T-cell (primary cell): ENCODE measurements around the gene PTDSS2. TPM values are rescaled to one million over a fixed set of nuclear protein-coding genes. Genes with fewer than 3 reads are reported as not detected.

Experiments used
- ATAC-seq, 4 experiments: fragments of 200-7000 bp in 3 of 4; fragments of 150-1000 bp in 1 of 4; cut with Tn5 transposase; replicated peaks in 1 of 4; 1 replicate in 3 of 4; 2 replicates in 1 of 4; pipeline ENCODE4 v1.10.0; 2021; ENCODE audit warnings: moderate library complexity in 3 of 4, mild to moderate bottlenecking in 2 of 4, moderate number of reproducible peaks in 1 of 4
- CTCF ChIA-PET, 2 donors: fragments of 300-600 bp; sonication (Branson Sonifier 250); formaldehyde crosslinking; loops; one replicate each; lab custom pipeline; 2022; ENCODE audit warnings: antibody characterized with exemption in 2 of 2; lab: Charles Lee
- POLR2A ChIA-PET, 2 donors: fragments of 300-600 bp; sonication (Branson Sonifier 250); formaldehyde crosslinking; loops; one replicate each; lab custom pipeline; 2022; ENCODE audit warnings: antibody characterized with exemption in 2 of 2; lab: Charles Lee
- DNase-seq, 35 experiments: peaks; one replicate each; pipeline versions ENCODE4 v3.0.0 to v3.0.0-alpha.2; 2013 to 2023
- H3K27ac ChIP-seq: one replicate; pipeline ENCODE4 v1.5.1; 2013; ENCODE audit warnings: low read length
- H3K27me3 ChIP-seq, 2 experiments: replicated peaks in 1 of 2; 1 replicate in 1 of 2; 2 replicates in 1 of 2; pipeline versions ENCODE4 v1.6.1 to v1.7.0; 2013; ENCODE audit warnings: low read length in 1 of 2, mixed read lengths in 1 of 2; ENCODE audit not compliant: control insufficient read depth in 2 of 2, insufficient read depth in 2 of 2; ENCODE audit errors: extremely low read depth in 1 of 2
- H3K36me3 ChIP-seq, 2 donors: 1 replicate in 1 of 2; 2 replicates in 1 of 2; pipeline versions ENCODE4 v1.6.1 to v1.7.0; 2013; ENCODE audit warnings: low read length in 1 of 2; ENCODE audit not compliant: control insufficient read depth in 2 of 2, insufficient read depth in 1 of 2; ENCODE audit errors: extremely low read depth in 1 of 2
- H3K4me1 ChIP-seq, 2 experiments: 1 replicate in 1 of 2; 2 replicates in 1 of 2; pipeline versions ENCODE4 v1.6.1 to v1.7.0; 2013; ENCODE audit warnings: low read length in 2 of 2, mixed read lengths in 1 of 2; ENCODE audit not compliant: insufficient read depth in 2 of 2, control insufficient read depth in 1 of 2; ENCODE audit errors: extremely low read depth in 1 of 2
- H3K4me3 ChIP-seq, 2 donors: 1 replicate in 1 of 2; 2 replicates in 1 of 2; pipeline versions ENCODE4 v1.5.1 to v1.7.0; 2013; ENCODE audit warnings: mild to moderate bottlenecking in 2 of 2, low read length in 1 of 2, moderate library complexity in 1 of 2; ENCODE audit not compliant: control insufficient read depth in 1 of 2; ENCODE audit errors: extremely low read depth in 1 of 2
- H3K9me3 ChIP-seq: 2 replicates; pipeline ENCODE4 v1.7.0; 2013
- H3K27ac Mint-ChIP-seq, 2 donors: one replicate each; pipeline ENCODE4 v1.8.0; 2020 to 2021; ENCODE audit warnings: mild to moderate bottlenecking in 2 of 2, mixed read lengths in 2 of 2
- H3K27me3 Mint-ChIP-seq, 2 donors: one replicate each; pipeline ENCODE4 v1.8.0; 2021 to 2022; ENCODE audit warnings: mixed read lengths in 2 of 2
- H3K36me3 Mint-ChIP-seq: one replicate; pipeline ENCODE4 v1.8.0; 2021; ENCODE audit warnings: mixed read lengths
- H3K4me1 Mint-ChIP-seq, 3 donors: one replicate each; pipeline ENCODE4 v1.8.0; 2020 to 2022; ENCODE audit warnings: mixed read lengths in 3 of 3, mild to moderate bottlenecking in 1 of 3
- H3K4me3 Mint-ChIP-seq, 3 donors: one replicate each; pipeline ENCODE4 v1.8.0; 2020 to 2022; ENCODE audit warnings: mild to moderate bottlenecking in 3 of 3, mixed read lengths in 3 of 3, moderate library complexity in 3 of 3
- H3K9me3 Mint-ChIP-seq, 3 donors: one replicate each; pipeline ENCODE4 v1.8.0; 2020 to 2022; ENCODE audit warnings: mixed read lengths in 3 of 3
- WGBS: methylation state at CpG from one replicate; pipeline ENCODE4 v1.1.5; 2013; ENCODE audit warnings: missing lambda C conversion rate; ENCODE audit not compliant: insufficient coverage; 5-methylcytosine and 5-hydroxymethylcytosine counted together
- total RNA-seq, 35 experiments: library from RNA in 6 of 35; stranded (reverse) in 6 of 35; fragments of 120-200 nt in 1 of 35; gene quantifications; one replicate each; pipeline versions ENCODE4 v1.2.1 to v1.2.4 and lab custom pipeline; 2013 to 2026

Gene PTDSS2
- total RNA-seq, 5 donors from 2014 or later (not counting 1 experiment from before 2014, with no cell fraction given), result 22.4 to 33.5 (median 28.7) TPM

DNA sequence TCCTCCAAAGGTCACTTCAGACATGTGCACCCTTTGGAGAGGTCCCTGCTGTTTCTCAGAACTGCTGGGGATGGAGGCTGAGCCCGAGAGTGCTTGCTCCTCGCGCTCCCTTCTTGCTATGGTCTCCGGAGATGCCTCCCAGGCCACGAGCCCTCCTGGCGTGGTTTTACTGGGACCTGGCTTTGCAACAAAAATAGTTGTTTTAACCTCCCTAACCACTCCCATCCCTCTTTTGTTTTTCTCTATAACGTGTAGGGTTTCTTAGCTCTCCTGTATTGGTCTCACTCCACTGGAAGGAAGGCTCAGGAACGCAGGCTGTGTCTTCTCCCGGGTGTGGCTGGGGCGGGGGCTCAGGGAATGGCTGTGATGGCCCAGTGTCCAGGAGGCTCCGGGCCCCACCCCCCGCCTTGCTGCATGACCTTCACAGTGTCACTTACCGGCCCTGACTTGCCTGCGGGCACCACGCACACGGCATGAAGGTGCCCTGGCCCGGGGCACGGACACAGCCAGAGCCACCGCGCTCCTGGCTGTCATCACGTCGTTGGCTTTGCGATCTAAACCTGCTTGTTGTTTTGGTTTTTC, 5.6 kb downstream of the PTDSS2 start:
- ATAC-seq, result no peak
- H3K36me3 ChIP-seq, result peaks cover 9 to 20% of the 10 kb centered on the region in 2 donors
- H3K9me3 ChIP-seq, result no peaks in the 10 kb centered on the region
- Mint-ChIP-seq H3K9me3 (no peaks in the 10 kb centered on the region), H3K4me1 (peaks cover 36 to 44% (median 41%) of the 10 kb centered on the region in 3 donors), H3K27me3 (no peaks in the 10 kb centered on the region), H3K36me3 (peaks cover 12% of the 10 kb centered on the region), H3K4me3 (no peak overlapping the region), H3K27ac (peak overlapping the region; percentile 23 to 82)
- H3K4me3 ChIP-seq, result no peak overlapping the region
- ChIA-PET POLR2A (interaction anchor here in 1 of 2 donors (0.7 kb wide), 1 partner anchor 100 kb away, joined by 4 read pairs; no protein-coding TSS in a partner anchor), CTCF (interaction anchor here in 1 of 2 donors (0.7 kb wide), 2 partner anchors 57 to 185 kb away, joined by 3 to 4 read pairs; no protein-coding TSS in a partner anchor)
- no peak for DNase-seq
- peaks cover 11 to 41% of the 10 kb centered on the region in 2 experiments for H3K4me1 ChIP-seq
- no peaks in the 10 kb centered on the region for H3K27me3 ChIP-seq
- peak overlapping the region; percentile 15 for H3K27ac ChIP-seq
- WGBS, result 92% methylated on average over 11 of the region's 23 CpGs

DNA sequence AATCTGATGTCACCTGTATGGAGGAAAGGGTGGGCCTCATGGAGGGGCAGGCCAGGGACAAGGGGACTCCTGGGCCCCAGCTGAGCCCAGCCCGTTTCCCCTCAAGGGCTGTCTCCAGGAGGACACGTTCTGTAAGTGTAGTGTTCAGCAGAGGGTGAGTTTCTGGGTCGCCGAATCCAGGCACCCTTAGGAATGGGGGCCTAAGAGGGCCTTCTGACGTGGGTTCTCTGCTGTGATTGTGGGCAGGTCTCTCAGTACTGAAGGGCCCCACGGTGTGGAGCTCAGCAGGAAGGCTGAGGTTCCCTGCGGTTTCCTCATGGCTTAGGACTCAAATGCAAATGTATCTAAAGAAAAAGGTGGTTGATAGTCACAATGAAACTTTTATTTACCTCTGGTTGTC, 6.5 kb downstream of the PTDSS2 start:
- Histone ChIP-seq H3K9me3 (no peaks in the 10 kb centered on the region), H3K4me1 (peaks cover 6 to 32% of the 10 kb centered on the region in 2 experiments), H3K27ac (peak overlapping the region; percentile 15), H3K27me3 (no peaks in the 10 kb centered on the region), H3K4me3 (peak overlapping the region in 1 of 2 donors; percentile 39), H3K36me3 (peaks cover 9 to 26% of the 10 kb centered on the region in 2 donors)
- H3K4me3 Mint-ChIP-seq, result peak overlapping the region; percentile 32 to 78 (median 32)
- DNase-seq (peak in 28 of 35 experiments; percentile 20 to 69 (median 42)), ATAC-seq (peak; percentile 73 to 93 (median 88))
- 18% methylated on average over 6 of the region's 7 CpGs for WGBS
- no peaks in the 10 kb centered on the region for H3K9me3 Mint-ChIP-seq
- peaks cover 29 to 37% (median 34%) of the 10 kb centered on the region in 3 donors for H3K4me1 Mint-ChIP-seq
- POLR2A ChIA-PET, result interaction anchor here in 1 of 2 donors (0.6 kb wide), 1 partner anchor 17 kb away, joined by 6 read pairs; no protein-coding TSS in a partner anchor
- peak overlapping the region; percentile 82 to 93 for H3K27ac Mint-ChIP-seq
- H3K36me3 Mint-ChIP-seq, result peaks cover 12% of the 10 kb centered on the region
- H3K27me3 Mint-ChIP-seq, result no peaks in the 10 kb centered on the region
- CTCF ChIA-PET, result no interaction called here

DNA sequence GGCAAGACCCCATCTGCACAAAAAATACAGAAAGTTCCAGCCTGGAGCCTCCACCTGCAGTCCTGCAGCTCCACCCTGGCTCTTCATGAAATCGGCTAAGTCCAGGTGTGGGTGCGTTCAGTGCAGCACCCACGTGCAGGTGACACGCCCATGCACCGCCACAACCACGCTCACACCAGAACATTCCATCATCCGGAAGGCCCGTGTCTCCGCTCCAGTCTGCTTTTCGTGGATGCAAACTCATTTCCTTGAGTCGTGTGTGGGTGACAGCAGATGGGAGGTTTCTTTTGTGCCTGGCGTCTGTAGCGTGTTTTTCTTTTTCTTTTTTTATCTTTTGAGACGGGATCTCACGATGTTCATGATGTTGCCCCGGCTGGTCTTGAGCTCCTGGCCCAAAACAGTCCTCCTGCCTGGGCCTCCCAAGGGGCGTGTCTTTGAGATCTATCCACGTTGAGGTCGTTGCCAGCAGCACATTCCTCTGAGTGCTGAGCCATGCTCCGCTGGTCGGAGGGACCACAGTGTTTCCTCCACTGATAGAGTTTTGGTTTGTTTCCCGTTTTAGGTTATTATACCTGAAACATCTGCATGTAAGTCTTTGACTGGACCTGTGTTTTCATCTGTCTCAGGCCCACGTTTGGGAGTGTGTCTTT, 7.2 kb downstream of the PTDSS2 start:
- H3K36me3 ChIP-seq, result peaks cover 11 to 28% of the 10 kb centered on the region in 2 donors
- H3K27ac Mint-ChIP-seq, result peak overlapping the region; percentile 82 to 93
- H3K4me3 Mint-ChIP-seq, result peak overlapping the region; percentile 32 to 78 (median 32)
- ATAC-seq (peak; percentile 52 to 61 (median 61)), DNase-seq (peak in 3 of 35 experiments; percentile 13 to 36 (median 25))
- H3K27me3 Mint-ChIP-seq, result no peaks in the 10 kb centered on the region
- POLR2A ChIA-PET, result interaction anchor here in 1 of 2 donors (0.6 kb wide), 1 partner anchor 17 kb away, joined by 6 read pairs; no protein-coding TSS in a partner anchor
- peak overlapping the region; percentile 15 for H3K27ac ChIP-seq
- no peaks in the 10 kb centered on the region for H3K27me3 ChIP-seq
- H3K9me3 Mint-ChIP-seq, result no peaks in the 10 kb centered on the region
- no peaks in the 10 kb centered on the region for H3K9me3 ChIP-seq
- H3K36me3 Mint-ChIP-seq, result peaks cover 12% of the 10 kb centered on the region
- H3K4me3 ChIP-seq, result peak overlapping the region in 1 of 2 donors; percentile 39
- CTCF ChIA-PET, result no interaction called here
- H3K4me1 Mint-ChIP-seq, result peaks cover 27 to 35% (median 32%) of the 10 kb centered on the region in 3 donors
- H3K4me1 ChIP-seq, result peaks cover 6 to 29% of the 10 kb centered on the region in 2 experiments
- 46% methylated on average over 9 of the region's 23 CpGs for WGBS

DNA sequence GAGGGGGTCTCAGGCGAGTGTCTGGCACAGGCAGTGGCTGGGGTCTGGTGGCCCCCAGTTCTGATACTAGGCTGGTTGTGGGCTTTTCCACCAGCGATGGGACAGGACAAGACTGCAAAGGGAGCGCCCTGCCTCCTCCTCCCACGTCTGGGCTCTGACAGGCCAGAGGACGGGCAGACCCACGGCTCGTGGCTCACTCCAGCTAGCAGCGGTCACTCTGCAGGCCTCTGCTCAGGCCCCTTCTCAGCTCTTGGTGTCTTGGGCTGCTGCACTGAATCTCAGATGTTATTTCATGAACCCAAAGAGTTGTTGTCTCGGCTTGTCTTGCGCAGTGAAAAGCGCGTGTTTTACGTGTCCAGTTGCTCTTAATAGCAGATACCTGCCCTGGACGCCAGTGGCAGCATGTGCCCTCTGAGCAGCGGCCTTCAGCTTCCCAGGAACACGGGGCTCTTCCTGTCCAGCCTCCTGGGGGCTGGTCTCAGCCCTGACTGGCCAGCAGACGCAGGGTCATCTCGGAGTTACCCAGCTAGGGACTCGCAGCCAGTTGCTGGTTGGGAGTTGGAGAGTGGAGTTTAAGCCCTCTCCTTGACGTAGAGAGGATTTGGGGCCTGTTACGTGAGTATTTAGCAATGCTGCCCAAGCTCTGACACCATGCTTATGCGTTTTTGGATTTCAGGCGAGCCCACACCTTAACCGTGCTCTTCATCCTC, 9.6 kb downstream of the PTDSS2 start:
- H3K27ac ChIP-seq, result no peak overlapping the region
- CTCF ChIA-PET, result no interaction called here
- ATAC-seq, result no peak

DNA sequence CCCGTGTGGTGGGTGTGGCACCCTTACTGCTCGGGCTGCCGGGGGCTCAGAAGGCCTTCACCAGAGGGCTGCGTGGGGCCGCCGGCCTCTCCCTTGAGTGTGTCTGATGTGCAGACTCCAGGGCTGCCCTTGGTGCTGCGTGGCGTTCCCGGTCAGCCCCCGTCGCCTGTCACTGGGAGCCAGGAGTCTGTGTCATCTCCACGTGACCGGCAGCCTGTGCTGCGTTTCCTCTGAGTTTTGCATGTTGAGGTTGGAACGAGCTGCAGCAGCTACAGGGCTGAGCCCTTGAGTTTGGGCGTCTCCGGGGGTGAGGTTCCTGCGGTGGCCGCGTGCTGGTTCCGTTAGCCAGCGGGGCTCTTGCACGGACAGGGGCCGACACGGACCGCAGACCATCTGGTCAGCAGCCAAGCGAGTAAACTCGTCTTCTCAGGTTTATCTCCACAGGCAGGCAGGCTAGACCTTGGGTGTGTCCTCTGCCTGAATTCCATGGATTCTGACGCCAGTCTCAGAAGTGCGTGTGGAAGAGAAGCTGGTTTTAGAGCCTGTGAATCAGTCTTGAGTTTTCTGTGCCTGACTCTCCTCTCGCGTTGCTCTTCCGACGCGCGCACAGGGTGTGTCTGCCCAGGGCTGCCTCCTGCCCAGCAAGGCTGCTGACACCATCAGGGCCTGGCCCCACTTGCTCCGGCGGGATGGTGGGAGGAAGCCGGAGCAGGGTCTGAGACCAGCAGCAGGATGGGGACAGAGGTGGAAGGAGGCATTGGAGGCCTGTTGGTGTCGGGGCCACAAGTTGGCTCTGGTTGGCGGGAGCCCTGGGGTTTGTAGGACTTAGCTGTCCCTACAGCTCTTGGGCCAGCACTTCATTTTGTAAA, 10.5 kb downstream of the PTDSS2 start:
- Mint-ChIP-seq H3K4me1 (peaks cover 22 to 24% (median 24%) of the 10 kb centered on the region in 3 donors), H3K27me3 (no peaks in the 10 kb centered on the region), H3K27ac (no peak overlapping the region), H3K36me3 (peaks cover 4% of the 10 kb centered on the region), H3K9me3 (no peaks in the 10 kb centered on the region), H3K4me3 (no peak overlapping the region)
- H3K36me3 ChIP-seq, result peaks cover 8 to 13% of the 10 kb centered on the region in 2 donors
- POLR2A ChIA-PET, result no interaction called here
- ATAC-seq, result no peak
- no peaks in the 10 kb centered on the region for H3K27me3 ChIP-seq
- peaks cover 6 to 24% of the 10 kb centered on the region in 2 experiments for H3K4me1 ChIP-seq
- H3K4me3 ChIP-seq, result no peak overlapping the region
- DNase-seq, result no peak
- H3K27ac ChIP-seq, result no peak overlapping the region
- CTCF ChIA-PET, result no interaction called here
- 96% methylated on average over 39 of the region's 41 CpGs for WGBS
- no peaks in the 10 kb centered on the region for H3K9me3 ChIP-seq

More for the DNA sequence above, 9.6 kb downstream of the PTDSS2 start:
- DNase-seq, result no peak
- H3K4me1 ChIP-seq, result peaks cover 6 to 29% of the 10 kb centered on the region in 2 experiments
- H3K27me3 ChIP-seq, result no peaks in the 10 kb centered on the region
- H3K36me3 ChIP-seq, result peaks cover 8 to 13% of the 10 kb centered on the region in 2 donors
- POLR2A ChIA-PET, result no interaction called here
- H3K4me3 ChIP-seq, result no peak overlapping the region
- Mint-ChIP-seq H3K4me1 (peaks cover 24 to 30% (median 29%) of the 10 kb centered on the region in 3 donors), H3K4me3 (no peak overlapping the region), H3K36me3 (peaks cover 4% of the 10 kb centered on the region), H3K27me3 (no peaks in the 10 kb centered on the region), H3K27ac (no peak overlapping the region), H3K9me3 (no peaks in the 10 kb centered on the region)
- no peaks in the 10 kb centered on the region for H3K9me3 ChIP-seq
- WGBS, result 97% methylated on average over 24 of the region's 24 CpGs
